HL-60/S4 treated with phorbol 12-myristate 13-acetate at 8.2 ng/mL for 4 days and 3 days (cell line): ENCODE measurements around the gene FADS6.
"Not testable (repeated sequence)": the region's sequence is repeated elsewhere in the genome, so short reads cannot be mapped to it uniquely, and the experiment has no call there.

Source experiments
- in situ Hi-C: fragments of 300-500 bp; cut with MboI; formaldehyde crosslinking; loops from 2 replicates; pipeline ENCODE4 v1.15.0; 2022; ENCODE audit warnings: low sequenced_read_pairs

The FADS6 gene

GRCh38 chr17:74921026-74921681 lies 27.7 kb upstream of the FADS6 start:
- in situ Hi-C loops = no loop called here

- in situ Hi-C loops = no loop called here
Observed at GRCh38 chr17:74920642-74921025, 27.2 kb upstream of the FADS6 start.

DNA sequence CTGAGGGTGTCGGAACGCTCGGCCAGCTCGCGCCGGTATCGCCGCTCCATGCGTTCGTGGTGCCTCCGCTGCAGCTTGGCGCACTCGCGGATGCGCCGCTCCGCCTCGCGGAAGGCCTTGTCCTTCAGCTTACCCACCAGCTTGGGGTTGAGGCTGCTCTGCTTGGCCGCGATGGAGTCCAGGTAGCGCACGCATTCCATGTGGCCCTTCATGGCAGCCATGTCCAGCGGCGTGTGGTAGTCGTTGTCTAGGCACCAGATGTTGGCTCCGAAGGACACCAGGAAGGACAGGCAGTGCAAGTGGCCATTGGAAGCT lies 26.8 kb upstream of the FADS6 start:
- in situ Hi-C loops = no loop called here

GRCh38 chr17:74919440-74920305 lies 26.2 kb upstream of the FADS6 start:
- in situ Hi-C loops = no loop called here

DNA sequence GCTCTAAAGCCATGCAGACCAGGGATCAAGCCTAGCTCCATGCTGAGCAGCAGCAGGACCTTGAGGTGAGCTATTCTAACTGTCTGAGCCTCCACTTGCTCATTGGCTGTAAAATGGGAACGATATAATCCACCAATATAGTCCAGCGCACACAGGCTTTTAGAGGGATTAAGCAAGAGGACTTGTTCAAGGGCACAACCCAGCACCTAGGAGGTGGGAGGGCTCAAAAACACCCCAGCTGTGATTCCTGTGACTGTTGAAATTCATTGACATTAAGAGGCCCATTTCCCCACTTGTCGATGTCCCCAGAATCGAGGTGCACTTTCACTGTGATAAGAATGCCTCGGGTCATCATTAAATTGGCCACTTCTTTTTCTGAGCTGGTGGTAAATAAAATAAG lies 25.5 kb upstream of the FADS6 start:
- in situ Hi-C loops = no loop called here

DNA sequence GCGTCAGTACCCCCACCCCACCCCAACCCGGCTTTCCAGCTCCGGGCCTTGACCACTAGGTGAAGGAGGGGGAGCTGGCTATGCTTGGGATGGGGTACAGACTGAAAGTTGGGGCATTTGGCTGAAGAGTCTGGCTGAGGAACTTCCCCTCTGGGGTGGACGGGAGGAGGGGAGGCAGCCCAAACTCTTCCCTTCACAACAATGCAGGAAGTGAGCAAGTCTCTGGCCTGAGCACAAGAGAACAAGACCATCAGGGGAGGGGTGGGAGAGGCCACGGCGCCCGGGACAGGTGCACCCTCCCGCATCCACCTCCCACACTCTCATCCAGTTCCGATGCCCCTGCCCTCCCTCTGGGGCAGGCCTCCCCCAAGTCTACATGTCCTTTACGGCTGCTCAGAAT lies 24.0 kb upstream of the FADS6 start:
- in situ Hi-C loops = no loop called here

DNA sequence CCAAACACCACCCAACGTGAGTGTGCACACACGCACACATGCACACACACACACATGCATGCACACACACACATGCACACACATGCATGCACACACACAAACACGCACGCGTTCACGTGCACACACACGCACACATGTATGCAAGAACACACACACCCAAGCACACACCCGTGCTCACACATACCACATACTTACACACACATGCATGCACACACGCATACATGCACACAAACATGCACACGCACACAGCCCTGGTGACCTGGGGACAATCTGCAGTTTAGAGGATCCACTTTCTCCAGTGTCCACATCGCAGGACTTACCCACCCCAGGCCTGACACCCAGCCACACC lies 23.4 kb upstream of the FADS6 start:
- in situ Hi-C loops = no loop called here

DNA sequence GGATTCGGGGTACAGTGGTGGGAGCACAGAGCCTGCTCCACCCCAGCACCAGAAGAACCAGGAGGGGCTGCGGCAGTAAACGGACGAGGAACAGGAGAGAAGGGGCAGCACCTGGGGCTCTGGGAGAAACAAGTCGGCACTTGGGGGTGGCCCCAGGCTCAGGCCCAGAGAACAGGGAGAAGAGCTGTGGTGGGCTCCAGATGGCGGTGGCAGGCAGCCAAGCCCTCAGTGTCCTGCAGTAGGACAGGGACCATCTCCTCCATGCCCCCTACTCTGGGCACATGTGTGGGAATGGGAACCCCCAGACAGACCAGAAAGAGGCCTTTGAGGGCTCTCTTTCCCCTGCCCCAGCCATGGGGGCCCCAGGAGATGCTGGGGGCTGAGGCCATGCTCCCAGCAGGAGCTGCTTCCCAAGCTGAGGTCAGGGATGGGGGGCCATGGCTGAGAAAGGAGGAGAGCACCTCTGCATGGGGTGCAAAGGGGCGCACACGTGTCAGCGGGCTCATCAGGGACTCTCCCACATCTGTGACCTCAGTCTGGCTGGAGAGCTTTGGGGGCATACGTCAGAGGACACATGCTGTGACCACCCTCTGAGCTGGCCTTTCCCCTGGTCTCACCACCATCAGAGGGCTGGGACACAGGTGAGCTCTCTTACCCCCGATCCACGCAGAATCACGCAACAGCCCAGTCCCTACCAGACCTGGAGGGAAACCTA lies 22.9 kb upstream of the FADS6 start:
- in situ Hi-C loops = no loop called here

- in situ Hi-C loops = not testable (repeated sequence)
Observed at GRCh38 chr17:74911423-74911822, 18.0 kb upstream of the FADS6 start.

DNA sequence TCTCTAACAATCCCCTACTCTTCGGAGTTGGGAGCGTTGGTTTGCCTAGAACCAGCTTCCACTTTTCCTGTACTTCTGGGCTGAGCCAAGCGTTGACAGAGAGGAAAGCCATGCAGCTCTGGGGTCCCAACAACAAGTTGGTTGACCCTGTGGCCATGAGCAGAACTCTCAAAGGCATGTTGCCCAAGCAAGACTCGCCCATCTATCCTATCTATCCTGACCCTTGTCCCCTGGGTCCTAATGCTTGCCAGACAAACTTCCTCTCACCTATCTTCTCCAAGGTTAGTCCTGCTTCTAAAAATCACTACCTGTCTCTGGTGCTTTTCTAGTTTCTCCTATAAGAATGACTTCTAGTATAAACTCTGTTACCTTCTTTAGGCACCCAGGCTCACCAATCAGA lies 15.7 kb upstream of the FADS6 start:
- in situ Hi-C loops = not testable (repeated sequence)

DNA sequence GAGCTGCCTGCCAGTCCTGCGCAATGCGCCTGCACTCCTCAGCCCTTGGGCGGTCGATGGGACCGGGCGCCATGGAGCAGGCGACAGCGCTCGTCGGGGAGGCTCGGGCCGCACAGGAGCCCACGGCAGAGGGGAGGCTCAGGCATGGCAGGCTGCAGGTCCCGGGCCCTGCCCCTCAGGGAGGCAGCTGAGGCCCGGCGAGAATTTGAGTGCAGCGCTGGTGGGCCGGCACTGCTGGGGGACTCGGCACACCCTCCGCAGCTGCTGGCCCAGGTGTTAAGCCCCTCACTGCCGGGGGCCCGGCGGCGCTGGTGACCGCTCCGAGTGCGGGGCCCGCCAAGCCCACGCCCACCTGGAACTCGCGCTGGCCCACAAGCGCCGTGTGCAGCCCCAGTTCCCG lies 13.6 kb upstream of the FADS6 start:
- in situ Hi-C loops = no loop called here

DNA sequence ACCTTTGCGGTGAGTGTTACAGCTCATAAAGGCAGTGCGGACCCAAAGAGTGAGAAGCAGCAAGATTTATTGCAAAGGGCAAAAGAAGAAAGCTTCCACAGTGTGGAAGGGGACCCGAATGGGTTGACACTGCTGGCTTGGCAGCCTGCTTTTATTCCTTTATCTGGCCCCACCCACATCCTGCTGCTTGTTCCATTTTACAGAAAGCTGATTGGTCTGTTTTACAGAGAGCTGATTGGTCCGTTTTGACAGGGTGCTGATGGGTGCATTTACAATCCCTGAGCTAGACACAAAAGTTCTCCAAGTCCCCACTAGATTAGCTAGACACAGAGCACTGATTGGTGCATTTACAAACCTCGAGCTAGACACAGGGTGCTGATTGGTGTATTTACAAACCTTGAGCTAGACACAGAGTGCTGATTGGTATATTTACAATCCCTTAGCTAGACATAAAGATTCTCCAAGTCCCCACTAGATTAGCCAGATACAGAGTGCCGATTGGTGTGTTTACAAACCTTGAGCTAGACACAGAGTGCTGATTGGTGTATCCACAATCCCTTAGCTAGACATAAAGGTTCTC lies 12.9 kb upstream of the FADS6 start:
- in situ Hi-C loops = not testable (repeated sequence)

- in situ Hi-C loops = no loop called here
Observed at GRCh38 chr17:74904687-74905409, 11.4 kb upstream of the FADS6 start.

DNA sequence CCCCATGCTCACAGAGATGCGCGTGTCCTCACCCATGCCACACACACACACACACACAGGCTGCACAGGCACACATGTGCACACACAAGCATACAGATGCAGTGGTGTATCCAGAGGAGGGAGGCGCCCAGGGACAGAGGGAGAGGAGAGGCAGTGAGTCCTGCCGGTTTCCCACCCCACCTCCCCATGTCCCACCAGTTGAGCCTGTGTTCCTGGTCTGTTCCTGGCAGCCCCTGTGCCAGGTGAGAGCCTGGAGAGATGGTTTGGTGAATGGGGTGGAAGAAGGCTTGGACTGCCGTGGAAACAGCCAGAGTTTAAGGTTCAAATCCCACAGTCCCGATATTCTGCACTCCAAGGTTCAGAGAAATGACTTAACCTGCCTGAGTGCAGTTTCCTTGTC lies 10.2 kb upstream of the FADS6 start:
- in situ Hi-C loops = no loop called here

GRCh38 chr17:74903034-74903433 lies 9.6 kb upstream of the FADS6 start:
- in situ Hi-C loops = no loop called here

- in situ Hi-C loops = no loop called here
Observed at GRCh38 chr17:74901353-74902135, 8.1 kb upstream of the FADS6 start.

- in situ Hi-C loops = no loop called here
Observed at GRCh38 chr17:74900208-74900607, 6.8 kb upstream of the FADS6 start.

- in situ Hi-C loops = no loop called here
Observed at GRCh38 chr17:74898376-74898946, 5.0 kb upstream of the FADS6 start.

- in situ Hi-C loops = no loop called here
Observed at GRCh38 chr17:74893936-74894671, 671 bp upstream of the FADS6 start.
